K562 treated with DMSO at 1 percent for 12 hours (cell line): Measurements from ENCODE around the gene GEN1. TPM values are rescaled to one million over a fixed set of nuclear protein-coding genes. Genes with fewer than 3 reads are reported as not detected.

Experiments used
- total RNA-seq: library from RNA; unstranded; fragments of 300-600 nt; gene quantifications from 2 replicates; pipeline ENCODE4 v1.2.3, GENCODE V29; 2022; ENCODE audit not compliant: insufficient read depth

GEN1 gene
- total RNA-seq = 6.4 and 10.8 TPM in 2 replicates

GRCh38 chr2:17753803-17754663 lies at the start of gene GEN1, which contains the start of gene SMC6:
Gene GEN1 (plus strand): TSS chr2:17754138. CDS start chr2:17759944, 5,806 bp downstream.
Gene SMC6 (minus strand): TSS chr2:17753810. CDS start chr2:17745946, 7,864 bp downstream.

GRCh38 chr2:17816396-17817245 lies 62.7 kb downstream of the GEN1 start, which contains the start of gene MSGN1:
Gene MSGN1 (plus strand): TSS chr2:17816460. CDS start chr2:17816519, 59 bp downstream.

Other genes with a start within 250 kb of the GEN1 start
- not detected in 2 replicates for gene RAD51AP2, start 235.7 kb upstream of the GEN1 start, total RNA-seq
- gene VSNL1, start 213.4 kb upstream of the GEN1 start, total RNA-seq = not detected in 2 replicates
- gene SMC6, start 328 bp upstream of the GEN1 start, total RNA-seq = 11.4 and 32.4 TPM in 2 replicates
- gene MSGN1, start 62.3 kb downstream of the GEN1 start, total RNA-seq = not detected in 2 replicates
- gene KCNS3, start 124.5 kb downstream of the GEN1 start, total RNA-seq = 1.0 and 2.4 TPM in 2 replicates